Neural crest cell (in vitro differentiated cells): ENCODE results near the gene NRGN. TPM values are rescaled to one million over a fixed set of nuclear protein-coding genes. Genes with fewer than 3 reads are reported as not detected.

Experiments used
- DNase-seq: peaks from one replicate; pipeline ENCODE4 v3.0.0; 2021; ENCODE audit warnings: low read depth, mixed read lengths, low spot score
- H3K27ac Mint-ChIP-seq: one replicate; pipeline ENCODE4 v1.8.0; 2021; ENCODE audit warnings: mild to moderate bottlenecking, mixed read lengths; ENCODE audit not compliant: unreplicated experiment
- H3K27me3 Mint-ChIP-seq: 2 replicates; pipeline ENCODE4 v1.8.0; 2021; ENCODE audit warnings: low read depth, mild to moderate bottlenecking, mixed read lengths
- H3K36me3 Mint-ChIP-seq: 2 replicates; pipeline ENCODE4 v1.8.0; 2021; ENCODE audit warnings: low read depth, mild to moderate bottlenecking, mixed read lengths
- H3K4me1 Mint-ChIP-seq: 2 replicates; pipeline ENCODE4 v1.8.0; 2021; ENCODE audit warnings: mixed read lengths
- H3K4me3 Mint-ChIP-seq: one replicate; pipeline ENCODE4 v1.8.0; 2021; ENCODE audit warnings: mild to moderate bottlenecking, mixed read lengths
- H3K9me3 Mint-ChIP-seq: 2 replicates; pipeline ENCODE4 v1.8.0; 2021; ENCODE audit warnings: mixed read lengths
- CTCF ChIP-seq: fragments of 200-600 bp; sonication (generic); conservative IDR thresholded peaks from 2 replicates; pipeline ENCODE4 v1.5.0; 2021; ENCODE audit warnings: antibody characterized with exemption, mild to moderate bottlenecking
- total RNA-seq: library from RNA; stranded (reverse); gene quantifications from 2 replicates; pipeline ENCODE4 v1.2.1, GENCODE V29; 2021

NRGN gene
- total RNA-seq, 1 donor from 2014 or later = 30.3 TPM

DNA sequence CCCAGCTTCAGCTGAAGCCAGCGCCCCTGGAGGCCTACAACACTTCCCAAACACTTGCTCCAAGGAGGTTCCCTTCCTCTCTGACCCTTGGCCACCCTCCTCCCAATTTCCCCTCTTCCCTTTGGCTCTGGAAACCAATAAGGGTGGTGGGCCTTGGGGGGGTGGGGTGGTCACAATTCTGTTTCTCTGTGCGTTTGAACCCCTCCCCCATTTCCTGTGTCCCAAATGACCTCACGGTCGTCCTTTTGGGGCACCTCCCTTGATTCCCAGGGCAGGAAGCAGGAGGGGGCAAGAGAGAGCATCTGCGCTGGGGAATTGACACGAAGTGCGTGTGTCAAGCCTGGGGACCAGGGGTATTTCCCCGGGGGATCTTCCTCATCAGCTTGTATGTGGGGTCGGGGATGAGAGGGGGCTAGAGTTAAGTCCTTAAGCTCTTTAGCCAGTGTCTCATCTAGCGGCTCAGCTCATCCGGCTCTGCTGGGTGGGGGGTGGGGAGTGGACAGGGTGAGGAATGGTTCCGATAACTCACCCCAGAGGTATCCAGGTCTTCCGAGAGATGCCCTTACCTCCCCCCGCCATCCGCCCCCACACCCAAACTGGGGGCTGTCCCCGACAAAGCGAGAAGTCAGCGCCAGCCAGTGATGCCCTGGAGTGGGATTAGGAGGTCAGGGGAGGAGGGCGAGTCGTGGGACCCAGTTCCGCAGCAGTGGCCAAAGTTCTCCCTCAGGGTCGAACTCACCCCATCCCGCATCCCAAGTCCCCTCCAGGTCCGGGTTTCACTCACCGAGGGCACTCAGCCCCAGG lies 21.8 kb downstream of the NRGN start:
- H3K9me3 Mint-ChIP-seq = no peaks in the 10 kb centered on the region
- no peak for DNase-seq
- no peaks in the 10 kb centered on the region for H3K36me3 Mint-ChIP-seq
- H3K27me3 Mint-ChIP-seq = peaks cover 72% of the 10 kb centered on the region
- peaks cover 37% of the 10 kb centered on the region for H3K4me1 Mint-ChIP-seq
- H3K27ac Mint-ChIP-seq = no peak overlapping the region
- no peak for TF ChIP-seq CTCF
- H3K4me3 Mint-ChIP-seq = peak overlapping the region; percentile 62

GRCh38 chr11:124762105-124762623 lies 22.4 kb downstream of the NRGN start, which contains the start of gene ESAM:
Gene ESAM (minus strand): TSS chr11:124762290. CDS start chr11:124762154, 136 bp downstream.
- Mint-ChIP-seq H3K4me1 (peaks cover 35% of the 10 kb centered on the region), H3K36me3 (no peaks in the 10 kb centered on the region), H3K27ac (no peak within 1 kb of the TSS), H3K9me3 (no peaks in the 10 kb centered on the region), H3K4me3 (peak within 1 kb of the TSS; percentile 82), H3K27me3 (peaks cover 66% of the 10 kb centered on the region)
- no peak for TF ChIP-seq CTCF
- no peak for DNase-seq

DNA sequence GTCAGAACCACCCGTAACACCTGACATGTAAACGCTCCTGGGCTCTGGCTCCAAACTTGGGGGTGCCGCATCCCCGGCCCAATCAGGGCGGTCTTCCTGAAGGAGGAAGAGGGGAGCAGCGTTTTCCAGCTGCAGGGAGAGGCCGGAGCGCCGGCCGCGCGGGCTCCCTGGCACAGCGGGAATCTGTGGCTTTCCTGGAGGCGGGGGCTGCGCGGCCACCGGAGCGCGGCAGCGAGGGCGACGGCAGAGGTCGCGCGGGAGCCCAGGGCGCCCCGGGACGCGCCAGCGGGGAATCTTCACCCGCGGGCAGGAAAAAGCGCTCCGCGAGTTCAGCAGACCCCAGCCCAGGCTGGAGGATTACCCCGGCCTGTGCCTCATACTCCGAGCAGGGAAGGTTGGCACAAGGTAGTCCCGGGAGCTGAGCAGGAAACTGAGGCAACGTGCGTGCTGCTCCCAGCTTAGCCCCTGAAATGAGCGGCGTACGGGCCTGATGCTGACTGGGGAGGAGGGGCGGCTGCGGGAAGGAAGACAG lies 22.9 kb downstream of the NRGN start:
- Mint-ChIP-seq H3K4me3 (peak overlapping the region; percentile 82), H3K36me3 (no peaks in the 10 kb centered on the region), H3K4me1 (peaks cover 35% of the 10 kb centered on the region), H3K27ac (no peak overlapping the region), H3K9me3 (no peaks in the 10 kb centered on the region), H3K27me3 (peaks cover 61% of the 10 kb centered on the region)
- no peak for TF ChIP-seq CTCF
- DNase-seq = no peak

- peaks cover 31% of the 10 kb centered on the region for H3K4me1 Mint-ChIP-seq
Measured at GRCh38 chr11:124763156-124763947, 23.6 kb downstream of the NRGN start.

More at GRCh38 chr11:124763156-124763947, 23.6 kb downstream of the NRGN start:
- Mint-ChIP-seq H3K36me3 (no peaks in the 10 kb centered on the region), H3K4me3 (peak overlapping the region; percentile 82), H3K27ac (no peak overlapping the region), H3K27me3 (peaks cover 54% of the 10 kb centered on the region), H3K9me3 (no peaks in the 10 kb centered on the region)
- TF ChIP-seq CTCF = peak; percentile 86
- DNase-seq = peak; percentile 87
